CD4-positive, alpha-beta T cell treated with Interleukin-1 beta for 1 hour (primary cell): ENCODE measurements around the gene SMU1.
A peak's percentile ranks its signal among the peaks of the same experiment; 100 is the strongest.

Experiments
- DNase-seq, 2 donors: peaks; one replicate each; pipeline ENCODE4 v3.0.0-alpha.2; 2020 to 2022

Gene SMU1

GRCh38 chr9:33076046-33077004 lies at the start of gene SMU1:
TSS of gene SMU1 (minus strand) at chr9:33076674. CDS start at chr9:33076608, 66 bp downstream.
- DNase-seq, result peak; percentile 98

DNA sequence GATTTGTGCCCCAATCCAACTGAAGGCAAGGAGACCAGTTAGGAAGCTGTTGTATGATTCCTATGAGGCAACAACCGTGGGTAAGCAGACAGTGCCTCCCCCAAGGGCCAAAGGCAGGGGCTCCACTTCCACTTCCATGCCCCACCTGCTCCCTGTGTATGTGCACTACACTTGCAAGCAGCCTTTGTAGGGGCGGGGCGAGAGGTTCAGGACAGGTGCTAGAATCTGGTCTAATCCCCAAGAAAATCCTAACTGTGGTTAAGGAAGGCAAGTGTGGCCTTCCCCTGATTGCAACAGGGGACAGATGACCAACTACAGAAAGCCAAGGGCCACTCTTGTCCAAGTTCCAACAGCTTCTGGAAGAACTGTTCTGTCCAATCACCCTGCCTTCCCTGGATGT lies 49.0 kb upstream of the SMU1 start:
- DNase-seq, result no peak

GRCh38 chr9:33124751-33125381 lies 48.4 kb upstream of the SMU1 start:
- peak in 1 of 2 donors; percentile 61 for DNase-seq

- no peak for DNase-seq
Measured at GRCh38 chr9:33124046-33124445, 47.6 kb upstream of the SMU1 start.

DNA sequence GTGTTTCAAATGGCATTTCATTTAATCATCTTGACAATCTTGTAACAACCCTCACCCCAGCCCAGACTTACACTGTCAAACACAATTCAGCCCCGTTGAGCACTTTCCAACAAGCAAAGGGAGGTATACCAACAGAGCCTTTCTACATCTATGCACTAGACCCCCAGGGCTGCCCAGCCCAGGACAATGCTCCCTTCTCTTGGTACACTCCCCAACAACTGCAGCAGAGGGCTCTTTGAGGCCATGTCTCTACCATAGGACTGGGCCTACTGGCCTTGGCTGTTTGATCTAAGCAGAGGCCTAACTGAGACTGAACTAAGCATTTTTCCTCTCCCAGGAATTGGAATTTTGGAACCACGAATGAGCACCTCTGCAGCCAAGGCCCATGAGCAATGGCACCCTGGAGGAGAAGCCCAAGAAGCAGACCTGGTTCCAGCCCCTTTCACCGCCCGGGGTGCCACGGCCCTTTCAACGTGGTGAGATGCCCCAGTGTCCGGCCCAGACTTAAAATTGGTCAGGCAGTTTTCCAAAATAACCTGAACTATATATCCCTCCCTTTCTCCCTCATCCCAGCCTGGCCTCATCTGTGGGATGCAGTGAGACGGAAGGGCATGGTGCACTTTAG lies 47.0 kb upstream of the SMU1 start:
- DNase-seq, result no peak

GRCh38 chr9:33120620-33121019 lies 44.1 kb upstream of the SMU1 start:
- DNase-seq, result no peak

GRCh38 chr9:33117796-33118195 lies 41.3 kb upstream of the SMU1 start:
- DNase-seq, result no peak

DNA sequence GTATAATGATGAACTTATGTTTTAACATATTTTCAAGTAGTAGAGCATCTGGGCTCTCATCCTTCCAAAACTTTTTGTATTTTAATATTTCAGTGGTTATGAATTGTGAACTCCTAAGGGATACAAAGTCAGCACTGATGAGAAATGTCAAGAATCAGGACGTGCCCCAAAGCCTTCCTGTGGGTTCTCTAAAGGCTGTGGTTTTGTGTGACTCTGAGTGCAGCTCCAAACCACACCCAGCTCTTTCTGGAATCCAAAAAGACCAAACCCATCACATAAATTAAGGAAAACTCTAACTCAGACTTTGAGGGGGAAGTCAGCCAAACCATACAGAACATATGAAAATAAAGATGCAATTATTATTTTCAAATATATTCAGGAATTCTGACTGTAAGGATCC lies 40.8 kb upstream of the SMU1 start:
- no peak for DNase-seq

DNA sequence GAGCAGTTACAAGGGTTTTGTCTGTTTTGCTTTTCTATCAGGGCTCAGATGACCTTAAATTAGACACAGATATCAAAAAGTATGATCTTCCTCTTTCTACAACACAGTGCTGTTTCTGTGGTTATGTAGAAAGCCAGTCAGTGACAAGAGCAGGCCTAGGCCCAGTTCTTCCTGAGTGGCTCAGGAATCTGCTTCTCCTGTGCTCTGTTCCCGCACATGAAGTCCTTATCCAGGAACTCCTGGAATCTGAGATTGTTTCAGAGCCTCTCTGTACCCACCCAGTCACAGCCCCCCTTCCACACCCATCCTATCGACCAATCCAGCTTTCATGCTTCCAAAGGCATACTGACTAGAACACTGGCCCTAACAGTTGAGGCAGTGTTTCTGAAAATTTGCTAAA lies 40.4 kb upstream of the SMU1 start:
- no peak for DNase-seq

DNA sequence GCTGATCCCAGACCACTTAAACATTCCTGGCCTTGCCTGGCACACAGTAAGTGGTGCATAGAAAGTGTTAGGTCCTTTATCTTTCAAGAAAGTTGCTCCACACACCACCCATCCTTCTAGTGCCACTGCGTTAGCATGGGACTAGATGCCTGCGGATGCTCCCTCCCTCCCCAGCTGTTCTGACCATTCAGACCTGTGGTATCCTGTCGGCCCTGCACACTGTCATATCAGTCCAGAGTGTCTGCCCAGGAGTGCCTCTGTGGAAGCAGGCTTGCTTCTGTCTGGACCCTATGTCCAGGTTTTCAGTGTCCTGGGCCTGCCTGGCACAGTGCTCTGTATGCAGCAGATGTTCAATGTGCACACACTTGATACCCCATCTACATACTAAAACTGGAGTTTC lies 38.3 kb upstream of the SMU1 start:
- DNase-seq, result no peak

DNA sequence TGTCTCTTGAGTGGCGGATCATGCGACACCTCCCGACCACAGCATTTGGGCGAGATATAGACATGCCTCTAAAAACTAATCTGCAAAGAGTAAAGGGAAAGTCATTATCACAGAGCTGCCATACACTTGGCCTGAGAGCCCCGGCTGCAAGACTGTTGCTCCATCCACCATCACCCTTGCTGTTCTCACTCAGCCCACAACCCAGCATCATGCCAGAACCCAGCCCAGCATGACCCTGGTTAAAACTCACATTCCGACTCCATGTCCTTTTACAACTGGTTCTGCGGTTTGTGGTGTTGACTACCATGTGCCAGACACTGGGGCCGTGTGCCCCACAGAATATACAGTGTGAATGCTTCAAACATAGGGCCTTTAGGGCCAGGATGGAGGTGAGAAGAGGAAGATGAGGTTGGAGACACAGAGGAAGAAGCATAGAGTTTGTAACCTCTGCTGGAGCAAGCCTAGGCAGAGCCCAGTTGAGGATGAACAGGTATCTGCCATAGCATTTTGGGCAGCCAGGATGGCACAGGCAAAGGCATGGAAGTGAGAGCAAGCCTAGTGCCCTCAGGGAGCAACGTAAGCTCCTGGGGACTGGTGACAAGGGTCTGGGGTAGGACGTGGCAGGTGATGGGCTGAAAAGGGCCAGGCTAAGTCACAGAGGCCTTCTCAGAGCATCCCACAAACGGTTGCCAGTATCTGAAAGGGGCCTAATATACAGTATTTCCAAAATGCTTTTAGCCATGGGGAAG lies 37.5 kb upstream of the SMU1 start:
- no peak for DNase-seq

DNA sequence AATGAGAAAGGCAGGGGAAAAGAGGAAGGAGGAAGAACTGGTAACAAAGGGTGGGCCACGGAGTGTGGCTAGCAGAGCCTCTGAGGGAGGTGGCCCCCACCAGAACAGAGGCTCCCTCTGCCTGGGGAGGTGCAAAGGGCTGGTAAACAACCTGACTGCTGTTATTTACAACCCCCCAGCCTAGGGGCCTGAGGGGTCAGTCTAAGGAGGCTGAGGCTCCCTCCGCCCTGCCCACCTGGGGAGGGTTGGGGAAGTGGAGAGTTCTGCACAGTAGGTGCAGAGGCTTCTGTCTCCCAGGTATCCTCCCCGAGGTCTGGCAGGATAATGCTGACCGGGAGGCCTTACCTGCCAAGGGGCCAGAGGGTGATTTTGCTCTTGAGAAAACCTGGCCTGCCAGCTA lies 35.6 kb upstream of the SMU1 start:
- DNase-seq, result no peak

DNA sequence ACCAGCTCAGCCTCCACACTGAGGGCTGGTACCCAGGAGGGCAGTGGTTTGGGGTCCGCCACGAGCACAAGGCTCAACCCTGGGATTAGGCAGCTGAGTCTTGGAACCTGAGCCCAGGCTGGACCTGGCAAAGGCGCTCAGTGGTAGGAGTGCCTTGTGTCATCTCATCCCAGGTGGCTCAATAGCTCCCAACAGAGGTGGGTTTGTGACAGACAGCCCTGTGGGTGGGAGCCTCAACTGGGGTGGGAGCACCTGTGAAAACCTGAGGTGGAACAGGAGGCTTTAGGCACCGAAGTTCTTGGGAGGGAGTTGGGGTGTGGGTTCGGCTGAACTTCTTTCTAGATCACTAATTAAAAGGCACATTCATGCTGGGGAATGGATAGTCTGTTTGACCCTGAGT lies 35.2 kb upstream of the SMU1 start:
- no peak for DNase-seq

DNA sequence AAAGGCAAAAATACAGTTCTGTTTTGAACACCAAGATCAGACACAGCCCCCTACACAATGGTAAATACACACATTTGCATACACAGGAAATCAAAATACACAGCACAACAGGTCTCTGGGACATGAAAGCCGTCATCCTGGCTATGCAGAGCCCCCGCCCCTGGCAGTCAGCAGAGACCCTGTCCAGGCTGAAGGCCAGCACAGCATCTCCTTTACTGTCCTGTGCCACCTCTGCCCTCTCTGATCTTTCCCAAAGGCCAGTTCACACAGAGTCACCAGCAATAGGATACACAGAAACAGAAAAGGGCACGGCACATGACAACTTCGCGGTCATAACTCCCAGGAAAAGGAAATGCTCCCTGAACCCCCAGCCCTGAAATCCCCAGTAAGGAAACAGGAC lies 34.2 kb upstream of the SMU1 start:
- no peak for DNase-seq

DNA sequence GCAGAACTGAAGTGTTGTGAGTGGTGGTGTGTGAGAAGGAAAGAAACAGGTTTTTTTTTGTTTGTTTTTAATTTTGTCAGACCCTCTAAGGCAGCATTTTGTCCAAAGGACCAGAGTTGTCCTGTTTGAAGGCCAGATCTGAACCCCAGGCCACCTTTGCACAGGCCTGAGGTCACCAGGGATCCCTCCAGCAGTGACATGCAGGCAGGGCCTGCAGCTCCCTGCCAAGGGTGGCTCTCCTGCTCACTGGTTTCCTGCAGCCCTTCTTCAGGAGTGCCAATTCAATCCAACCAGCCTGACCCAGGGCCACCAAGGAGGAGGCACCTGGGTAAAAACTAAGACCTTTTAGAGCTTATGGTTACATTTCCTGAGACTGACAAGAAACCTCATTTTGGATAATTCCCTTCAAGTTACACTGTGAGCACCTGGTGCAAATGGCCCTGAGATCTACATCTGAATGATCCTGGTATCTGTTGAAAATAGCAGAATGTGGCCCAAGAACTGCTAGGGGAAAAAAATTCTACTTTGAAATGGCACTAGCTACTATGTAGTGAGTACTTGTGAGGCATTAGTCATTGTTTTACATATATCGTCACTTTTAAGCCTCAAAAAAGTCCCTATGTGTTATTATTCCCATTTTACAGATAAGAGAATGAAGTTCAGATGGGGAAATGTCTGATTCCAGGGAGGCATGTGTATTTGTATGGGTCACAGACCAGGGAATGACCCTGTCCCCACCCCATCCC lies 33.5 kb upstream of the SMU1 start:
- no peak for DNase-seq

- no peak for DNase-seq
Measured at GRCh38 chr9:33109097-33109496, 32.6 kb upstream of the SMU1 start.

DNA sequence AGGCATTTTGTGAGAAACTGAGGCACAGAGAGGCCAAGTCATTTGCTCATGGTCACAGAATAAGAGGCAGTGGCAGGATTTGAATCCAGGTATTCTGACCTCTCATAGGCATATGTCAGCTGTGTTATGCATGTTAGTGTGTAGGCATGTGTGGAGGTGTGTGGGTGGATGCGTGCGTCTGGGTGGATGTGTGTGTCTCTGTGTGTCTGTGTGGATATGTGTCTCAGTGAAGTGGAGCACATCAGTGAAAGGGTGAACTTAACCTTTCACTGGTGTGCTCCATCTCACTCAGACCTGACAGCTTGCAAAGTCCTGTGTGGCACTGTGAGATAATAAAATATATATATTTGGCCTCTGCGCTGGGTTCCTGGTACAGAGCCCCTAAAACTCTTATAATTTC lies 32.0 kb upstream of the SMU1 start:
- DNase-seq, result no peak

DNA sequence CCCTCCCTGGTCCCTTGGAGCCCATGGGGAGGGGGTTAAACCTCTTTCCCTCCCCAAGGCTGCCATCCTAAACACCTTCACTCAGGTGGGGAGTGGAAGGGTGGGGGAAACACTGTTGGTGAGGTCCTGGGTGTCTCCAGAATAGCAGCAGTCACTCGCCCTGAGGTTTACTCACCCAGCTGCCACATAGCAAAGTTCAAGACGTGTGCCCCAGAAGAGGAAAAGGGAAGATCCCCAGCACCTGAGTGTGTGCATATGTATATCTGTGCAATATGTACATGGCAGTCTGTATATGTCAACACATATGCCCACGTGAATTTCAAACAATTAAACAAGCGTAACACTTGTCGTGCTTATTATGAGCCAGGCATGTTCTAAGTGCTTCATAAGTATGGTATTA lies 31.3 kb upstream of the SMU1 start:
- no peak for DNase-seq

- no peak for DNase-seq
Measured at GRCh38 chr9:33106827-33107621, 30.6 kb upstream of the SMU1 start.

- no peak for DNase-seq
Measured at GRCh38 chr9:33106372-33106771, 29.9 kb upstream of the SMU1 start.

DNA sequence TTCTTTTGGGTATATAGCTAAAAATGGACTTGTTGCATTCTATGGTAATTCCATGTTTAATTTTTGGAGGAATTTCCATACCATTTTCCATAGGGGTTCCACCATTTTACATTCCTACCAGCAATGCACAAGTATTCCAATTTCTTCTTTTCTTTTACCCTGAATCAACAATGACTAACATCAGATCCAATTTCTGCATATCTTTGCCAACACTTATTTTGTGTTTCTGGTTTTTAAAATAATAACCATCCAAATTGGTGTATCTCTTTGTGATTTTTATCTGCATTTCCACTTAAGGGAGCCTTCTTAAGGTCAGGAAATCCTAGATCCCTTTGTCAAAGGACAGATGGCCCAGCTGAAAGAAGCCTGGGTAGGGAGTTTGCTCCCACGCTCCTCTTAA lies 29.5 kb upstream of the SMU1 start:
- DNase-seq, result no peak

DNA sequence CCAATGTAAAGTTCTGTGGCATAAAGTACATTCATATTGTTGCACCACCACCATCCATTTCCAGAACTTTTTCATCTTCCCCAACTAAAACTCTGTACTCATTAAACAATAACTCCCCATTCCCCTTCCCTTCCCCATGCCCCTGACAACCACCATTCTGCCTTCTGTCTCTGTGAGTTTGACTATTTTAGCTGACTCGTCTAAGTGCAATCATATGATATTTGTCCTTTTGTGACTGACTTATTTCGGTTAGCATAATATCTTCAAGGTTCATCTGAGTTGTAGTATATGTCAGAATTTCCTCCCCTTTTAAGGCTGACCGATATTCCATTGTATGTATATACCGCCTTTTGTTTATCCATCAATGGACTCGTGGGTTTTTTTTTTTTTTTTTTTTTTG lies 29.0 kb upstream of the SMU1 start:
- no peak for DNase-seq
